Measurements from ENCODE around the gene TNRC6A. TPM values are rescaled to one million over a fixed set of nuclear protein-coding genes. Genes with fewer than 3 reads are reported as not detected.

TNRC6A gene
- total and polyA plus RNA-seq, 9 of the 15 experiments (the other 6 are each of a cell fraction or from before 2014, with no cell fraction given) = 3.4 to 32.1 (median 26.6) TPM

DNA sequence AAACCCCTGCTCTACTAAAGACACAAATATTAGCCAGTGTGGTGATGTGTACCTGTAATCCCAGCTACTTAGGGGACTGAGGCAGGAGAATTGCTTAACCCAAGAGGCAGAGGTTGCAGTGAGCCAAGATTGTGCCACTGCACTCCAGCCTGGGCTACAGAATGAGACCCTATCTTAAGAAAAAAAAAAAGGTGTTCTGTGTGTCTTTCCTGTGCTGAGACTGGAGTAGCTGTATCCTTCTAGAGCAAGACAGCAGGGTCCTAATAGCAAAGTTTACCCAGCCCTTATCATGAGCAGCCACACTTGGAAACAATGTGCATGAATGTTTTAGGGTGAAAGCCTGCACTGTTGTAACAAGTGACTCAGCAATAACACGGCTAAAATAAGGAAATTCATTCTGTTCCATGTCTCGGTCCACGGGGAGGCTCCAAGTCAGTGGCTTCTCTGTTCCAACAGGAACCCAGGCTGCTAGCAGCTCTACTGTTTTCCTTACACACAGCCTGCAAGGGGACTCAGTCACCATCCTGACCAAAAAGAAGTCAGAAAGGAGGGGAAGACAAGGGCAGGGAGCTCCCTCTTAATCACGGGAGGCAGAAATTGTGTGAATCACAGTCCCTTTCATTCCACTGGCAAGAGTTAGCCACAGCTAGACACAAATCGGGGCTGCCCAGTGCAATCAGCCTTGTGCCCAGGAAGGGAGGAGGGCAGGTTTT, 109.3 kb downstream of the TNRC6A start (continued):
- TF ChIP-seq BCLAF1 (IDR thresholded peaks at IDR 0.05; ENCODE audit: borderline replicate concordance in 1 of 2, control insufficient read depth in 1 of 2, low read depth in 2 of 2, low read length in 1 of 2) (no peak), POLR2B (IDR thresholded peaks at IDR 0.05; ENCODE audit: low read depth, partially characterized antibody) (no peak), ZNF395 (CRISPR knock-in tag; IDR thresholded peaks at IDR 0.05) (no peak), KDM1A (IDR thresholded peaks at IDR 0.05) (peak; percentile 88 to 91), ZNF436 (CRISPR knock-in tag; IDR thresholded peaks at IDR 0.05) (no peak), MBD2 (IDR thresholded peaks at IDR 0.05; ENCODE audit: borderline replicate concordance, low read depth) (peak; percentile 73; the same call in 1 of the 2 replicates), SRSF7 (optimal IDR thresholded peaks at IDR 0.05; ENCODE audit: low read depth, low read length) (no peak), MYBL2 (IDR thresholded peaks at IDR 0.05; ENCODE audit: low read depth) (no peak), MYBL2 (CRISPR knock-in tag; IDR thresholded peaks at IDR 0.05; ENCODE audit: borderline replicate concordance) (no peak), MBD1 (CRISPR knock-in tag; IDR thresholded peaks at IDR 0.05) (no peak), SETDB1 (IDR thresholded peaks at IDR 0.05; ENCODE audit: low read length) (no peak), FOXO4 (CRISPR knock-in tag; IDR thresholded peaks at IDR 0.05) (no peak), ZNF282 (CRISPR knock-in tag; IDR thresholded peaks at IDR 0.05) (no peak), ZKSCAN8 (CRISPR knock-in tag; IDR thresholded peaks at IDR 0.05) (peak; percentile 48; the same call in 1 of the 2 replicates), ZNF232 (CRISPR knock-in tag; IDR thresholded peaks at IDR 0.05) (no peak), ZBED1 (IDR thresholded peaks at IDR 0.05) (no peak; the same call in 1 of the 2 replicates), NFXL1 (CRISPR knock-in tag; IDR thresholded peaks at IDR 0.05) (no peak), ZNF668 (CRISPR knock-in tag; IDR thresholded peaks at IDR 0.05) (no peak), MED1 (CRISPR knock-in tag; IDR thresholded peaks at IDR 0.05; ENCODE audit: borderline replicate concordance) (no peak)
- TF ChIP-seq, protein P1, sequence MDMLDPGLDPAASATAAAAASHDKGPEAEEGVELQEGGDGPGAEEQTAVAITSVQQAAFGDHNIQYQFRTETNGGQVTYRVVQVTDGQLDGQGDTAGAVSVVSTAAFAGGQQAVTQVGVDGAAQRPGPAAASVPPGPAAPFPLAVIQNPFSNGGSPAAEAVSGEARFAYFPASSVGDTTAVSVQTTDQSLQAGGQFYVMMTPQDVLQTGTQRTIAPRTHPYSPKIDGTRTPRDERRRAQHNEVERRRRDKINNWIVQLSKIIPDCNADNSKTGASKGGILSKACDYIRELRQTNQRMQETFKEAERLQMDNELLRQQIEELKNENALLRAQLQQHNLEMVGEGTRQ (CRISPR knock-in tag; IDR thresholded peaks at IDR 0.05) = no peak
